ENCODE results near the gene ATP1A3. TPM values are rescaled to one million over a fixed set of nuclear protein-coding genes. Genes with fewer than 3 reads are reported as not detected.

ATP1A3 gene
- total RNA-seq, 1 donor, result 5.4 TPM

DNA sequence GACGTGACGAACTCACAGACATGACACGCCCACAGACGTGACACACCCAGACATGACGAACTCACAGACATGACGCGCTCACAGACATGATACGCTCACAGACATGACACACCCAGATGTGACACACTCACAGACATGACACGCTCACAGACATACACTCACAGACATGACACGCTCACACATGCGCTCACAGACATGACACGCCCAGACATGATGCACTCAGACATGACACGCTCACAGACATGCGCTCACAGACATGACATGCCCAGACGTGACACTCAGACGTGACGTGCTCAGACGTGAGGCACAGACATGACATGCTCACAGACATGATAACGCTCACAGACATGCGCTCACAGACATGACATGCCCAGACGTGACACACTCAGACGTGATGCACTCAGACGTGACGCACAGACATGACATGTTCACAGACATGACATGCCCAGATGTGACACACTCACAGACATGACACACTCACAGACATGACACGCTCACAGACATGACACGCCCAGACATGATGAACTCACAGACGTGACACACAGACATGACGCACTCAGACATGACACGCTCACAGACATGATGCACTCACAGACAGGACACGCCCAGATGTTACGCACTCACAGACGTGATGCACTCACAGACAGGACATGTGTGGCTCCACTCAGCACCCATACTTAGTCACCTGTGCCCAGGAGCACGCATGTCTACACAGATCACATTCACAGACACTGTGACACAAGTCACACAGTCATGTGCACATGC, 73.9 kb downstream of the ATP1A3 start:
- DNase-seq (ENCODE audit: low read depth in 2 of 3, low spot score in 2 of 3), result no peak

DNA sequence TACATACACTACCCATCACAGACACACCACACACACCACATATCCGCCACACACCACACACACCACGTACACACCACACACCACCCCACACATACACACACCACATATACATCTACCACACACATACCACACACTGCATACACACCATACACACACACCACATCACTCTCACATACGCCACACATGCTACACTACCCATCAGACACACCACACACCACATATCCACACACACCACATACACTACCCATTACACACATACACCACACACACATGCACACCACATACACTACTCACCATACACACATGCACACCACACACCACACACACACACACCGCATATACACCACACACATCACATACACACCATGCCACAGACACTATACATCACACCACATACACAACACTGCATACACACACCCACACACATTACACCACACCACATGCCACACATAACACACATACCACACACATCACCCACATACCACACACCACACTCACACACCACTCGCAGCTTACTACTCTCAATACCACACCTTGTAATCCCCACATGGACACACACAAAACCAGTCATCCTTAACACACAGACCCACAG, 75.3 kb downstream of the ATP1A3 start:
- DNase-seq (ENCODE audit: low read depth in 2 of 3, low spot score in 2 of 3), result no peak

DNA sequence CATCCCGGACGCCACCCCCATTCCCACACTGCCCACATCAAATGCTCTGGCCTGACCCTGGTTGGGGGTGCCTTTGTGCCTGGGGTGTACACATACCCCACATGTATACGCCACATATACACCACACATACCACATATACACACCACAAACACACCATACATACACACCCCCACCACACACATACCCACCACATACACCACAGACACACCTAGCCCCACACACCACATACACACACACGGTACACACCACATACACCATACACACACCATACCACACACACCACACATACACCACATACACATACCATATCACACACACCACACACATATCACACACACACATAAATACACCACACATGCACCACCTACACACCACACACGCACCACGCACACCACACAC, 75.9 kb downstream of the ATP1A3 start:
- DNase-seq (ENCODE audit: low read depth in 2 of 3, low spot score in 2 of 3), result no peak

DNA sequence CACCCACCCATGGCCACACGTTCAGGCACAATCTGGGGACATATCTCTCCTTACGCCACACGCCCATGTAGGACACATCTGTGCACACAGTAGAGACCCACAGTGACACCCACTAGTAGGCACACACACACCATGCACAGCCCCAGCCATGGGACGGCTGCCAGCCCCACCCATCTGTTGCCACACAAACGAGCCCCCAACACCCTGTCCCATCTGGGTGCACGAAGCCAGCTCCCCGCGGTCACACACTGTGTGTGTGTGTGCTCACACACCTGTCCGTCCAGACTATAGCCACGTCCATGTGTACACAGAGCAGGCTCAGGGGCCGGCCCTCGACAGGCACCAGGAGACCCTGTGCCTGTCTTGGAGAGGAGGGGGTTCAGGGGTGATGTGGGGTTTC, 76.4 kb downstream of the ATP1A3 start:
- no peak for DNase-seq (ENCODE audit: low read depth in 2 of 3, low spot score in 2 of 3)

Other genes starting within 250 kb of the ATP1A3 start
- 0.27 TPM for gene CEACAM6, start 238.7 kb downstream of the ATP1A3 start, total RNA-seq
- gene CEACAM3, start 197.6 kb downstream of the ATP1A3 start, total RNA-seq, result 0.27 TPM
- gene LYPD4, start 149.5 kb downstream of the ATP1A3 start, total RNA-seq, result not detected
- not detected for gene DMRTC2, start 149.2 kb downstream of the ATP1A3 start, total RNA-seq
- 3,007 TPM for gene RPS19, start 134.0 kb downstream of the ATP1A3 start, total RNA-seq
- 17.2 TPM for gene CD79A, start 117.0 kb downstream of the ATP1A3 start, total RNA-seq
- gene ARHGEF1, start 111.0 kb downstream of the ATP1A3 start, total RNA-seq, result 74.6 TPM
- gene ERFL, start 65.8 kb downstream of the ATP1A3 start, total RNA-seq, result under 0.01 TPM
- gene RABAC1, start 34.9 kb downstream of the ATP1A3 start, total RNA-seq, result 172 TPM
- gene GRIK5, start 76.0 kb upstream of the ATP1A3 start, total RNA-seq, result 22.1 TPM
- 67.6 TPM for gene ZNF574, start 81.9 kb upstream of the ATP1A3 start, total RNA-seq
- 5.7 TPM for gene POU2F2, start 138.2 kb upstream of the ATP1A3 start, total RNA-seq
- 78.1 TPM for gene DEDD2, start 223.4 kb upstream of the ATP1A3 start, total RNA-seq
- gene ZNF526, start 226.1 kb upstream of the ATP1A3 start, total RNA-seq, result 16.2 TPM
- gene GSK3A, start 248.4 kb upstream of the ATP1A3 start, total RNA-seq, result 24.5 TPM

All from hematopoietic multipotent progenitor cell (in vitro differentiated cells).